DMS153 (cell line): ENCODE measurements around the gene HNRNPUL2.
"Not testable (repeated sequence)": the region's sequence is repeated elsewhere in the genome, so short reads cannot be mapped to it uniquely, and the experiment has no call there.

ENCODE experiments used
- DNase-seq: peaks from one replicate; lab custom pipeline; 2025; lab: John Stamatoyannopoulos, UW

The HNRNPUL2 gene

GRCh38 chr11:62727165-62727871 lies at the start of gene HNRNPUL2:
Gene HNRNPUL2, minus strand, starts transcription at chr11:62727457. Its CDS starts 301 bp downstream, at chr11:62727156.
- DNase-seq, result peak; percentile 98

- DNase-seq, result no peak
Measured at GRCh38 chr11:62775646-62776045, 48.4 kb upstream of the HNRNPUL2 start.

DNA sequence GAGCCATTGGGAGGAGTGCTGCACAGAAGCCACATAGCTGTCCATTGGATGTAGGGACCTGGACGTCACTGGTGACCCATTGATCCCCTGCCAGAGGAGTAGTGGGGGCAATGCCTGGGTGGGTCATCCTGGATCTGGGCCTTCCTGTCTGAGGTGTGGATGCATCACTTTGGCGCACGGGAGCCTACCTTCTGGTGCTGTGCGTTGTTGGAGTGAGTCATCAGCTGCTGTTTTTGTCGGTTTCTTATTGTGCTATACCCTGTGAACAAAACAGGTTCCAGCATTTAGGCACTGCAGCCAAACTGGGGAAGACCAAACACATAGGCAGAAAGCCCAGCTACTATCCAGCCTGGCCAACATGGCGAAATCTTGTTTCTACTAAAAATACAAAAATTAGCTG lies 47.1 kb upstream of the HNRNPUL2 start:
- no peak for DNase-seq

DNA sequence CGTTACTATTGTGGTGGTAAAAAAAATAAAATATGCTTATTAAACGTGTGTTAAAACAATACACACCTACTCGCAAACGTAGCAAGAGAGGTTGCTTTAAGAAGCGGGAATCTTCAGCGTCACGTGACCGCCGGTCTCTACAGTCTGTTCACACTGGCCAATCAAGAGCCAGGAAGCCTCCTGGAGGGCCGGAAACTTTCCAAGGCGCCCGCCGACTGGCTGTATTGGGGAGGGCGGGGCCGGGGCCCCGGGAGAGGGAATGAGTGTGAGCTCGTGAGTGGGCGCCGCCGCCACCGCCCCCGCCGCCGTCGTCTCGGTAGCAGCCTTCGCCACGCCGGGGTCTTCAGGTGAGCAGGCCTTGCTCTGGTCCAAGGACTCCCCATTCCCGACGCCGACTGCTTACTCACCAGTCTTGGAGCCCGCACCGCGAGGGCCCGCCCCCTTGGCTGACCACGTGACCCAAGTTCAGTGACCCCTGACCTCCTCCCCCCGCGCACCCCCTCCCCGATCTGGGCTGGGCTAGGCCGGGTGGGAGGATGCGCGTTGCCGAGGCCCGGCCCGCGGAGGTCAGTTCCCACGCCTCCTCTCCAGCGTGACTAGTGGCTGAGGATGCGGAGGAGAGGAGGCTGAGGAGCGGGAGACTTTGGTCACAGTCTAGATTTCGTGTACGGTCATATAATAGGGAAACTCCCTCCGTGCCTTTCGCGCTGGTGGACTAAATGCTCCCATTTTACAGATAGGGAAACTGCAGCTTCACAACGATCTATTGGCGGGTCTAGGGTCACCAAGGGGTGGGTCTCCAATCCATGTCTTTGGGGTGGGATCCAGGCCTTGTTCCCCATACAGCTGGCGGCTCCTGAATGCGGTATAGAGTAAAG lies 44.1 kb upstream of the HNRNPUL2 start, which contains the start of gene TAF6L:
TSS of gene TAF6L (plus strand) at position 253 of the 878 bp plus-strand sequence. CDS start 4,388 bp downstream, outside the sequence.
- peak; percentile 95 for DNase-seq

- DNase-seq, result peak; percentile 31
Measured at GRCh38 chr11:62770778-62771143, 43.5 kb upstream of the HNRNPUL2 start.

GRCh38 chr11:62760867-62761227 lies 33.6 kb upstream of the HNRNPUL2 start:
- not testable (repeated sequence) for DNase-seq

- no peak for DNase-seq
Measured at GRCh38 chr11:62757846-62758788, 30.9 kb upstream of the HNRNPUL2 start.

DNA sequence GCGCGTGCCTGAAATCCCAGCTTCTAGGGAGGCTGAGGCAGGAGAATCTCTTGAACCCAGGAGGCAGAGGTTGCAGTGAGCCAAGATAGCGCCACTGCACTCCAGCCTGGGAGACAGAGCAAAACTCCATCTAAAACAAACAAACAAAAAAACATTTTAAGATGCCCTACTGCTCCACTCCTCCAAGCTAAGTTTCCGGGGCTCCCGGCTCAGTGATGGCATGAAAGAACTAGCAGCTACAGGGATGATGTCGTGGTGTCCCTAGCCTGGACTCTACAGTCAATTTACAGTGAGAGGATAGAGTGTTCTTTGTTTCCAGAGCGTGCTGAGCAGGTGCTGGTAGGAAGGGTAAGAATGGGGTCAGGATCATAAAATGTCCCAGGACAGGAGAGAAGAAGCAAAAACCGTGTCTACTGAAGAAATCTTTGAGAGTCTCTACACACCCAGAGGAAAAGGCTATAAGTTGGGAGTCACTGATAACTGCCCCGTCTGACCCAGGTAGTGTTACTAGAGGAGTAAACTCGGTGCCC lies 27.9 kb upstream of the HNRNPUL2 start:
- no peak for DNase-seq

GRCh38 chr11:62753736-62754603 lies 26.7 kb upstream of the HNRNPUL2 start, which contains the start of gene ZBTB3:
Gene ZBTB3, minus strand, starts transcription at chr11:62754160. Its CDS starts 496 bp downstream, at chr11:62753664.
- peak; percentile 99 for DNase-seq

GRCh38 chr11:62752994-62753735 lies 25.9 kb upstream of the HNRNPUL2 start:
- DNase-seq, result no peak

- DNase-seq, result no peak
Measured at GRCh38 chr11:62752177-62752785, 25.0 kb upstream of the HNRNPUL2 start.

DNA sequence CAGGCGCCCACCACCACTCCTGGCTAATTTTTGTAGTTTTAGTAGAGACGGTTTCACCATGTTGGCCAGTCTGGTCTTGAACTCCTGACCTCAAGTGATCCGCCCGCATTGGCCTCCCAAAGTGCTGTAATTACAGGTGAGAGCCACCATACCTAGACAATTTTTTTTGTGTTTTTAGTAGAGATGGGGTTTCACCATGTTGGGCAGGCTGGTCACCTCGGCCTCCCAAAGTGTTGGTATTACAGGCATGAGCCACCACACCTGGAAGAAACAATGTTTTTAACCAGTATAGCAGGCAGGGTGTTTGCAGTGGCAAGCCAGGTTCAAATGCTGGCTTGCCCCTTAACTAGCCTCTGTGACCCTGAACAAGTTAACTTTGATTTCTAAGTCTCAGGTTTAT lies 22.7 kb upstream of the HNRNPUL2 start:
- DNase-seq, result not testable (repeated sequence)

- DNase-seq, result no peak
Measured at GRCh38 chr11:62747475-62748160, 20.4 kb upstream of the HNRNPUL2 start.

DNA sequence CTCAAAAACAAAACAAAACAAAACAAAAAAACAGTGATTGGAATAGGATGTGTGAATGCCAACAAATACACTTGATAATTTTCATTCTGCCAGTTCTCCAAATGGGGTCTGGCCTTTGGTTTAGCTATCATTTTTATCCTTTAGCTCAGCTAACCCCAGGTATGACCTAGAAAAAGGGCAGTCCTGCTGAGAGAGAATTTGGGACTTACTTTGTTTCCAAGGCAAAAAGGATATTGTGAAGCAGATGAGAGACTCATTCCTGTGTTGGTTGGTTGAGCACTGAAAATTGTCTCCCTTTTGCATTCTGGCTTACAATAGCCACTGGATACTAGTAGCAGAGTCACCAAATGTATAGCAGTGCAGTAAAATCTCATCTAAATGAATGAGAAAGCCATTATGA lies 9.9 kb upstream of the HNRNPUL2 start:
- DNase-seq, result no peak

DNA sequence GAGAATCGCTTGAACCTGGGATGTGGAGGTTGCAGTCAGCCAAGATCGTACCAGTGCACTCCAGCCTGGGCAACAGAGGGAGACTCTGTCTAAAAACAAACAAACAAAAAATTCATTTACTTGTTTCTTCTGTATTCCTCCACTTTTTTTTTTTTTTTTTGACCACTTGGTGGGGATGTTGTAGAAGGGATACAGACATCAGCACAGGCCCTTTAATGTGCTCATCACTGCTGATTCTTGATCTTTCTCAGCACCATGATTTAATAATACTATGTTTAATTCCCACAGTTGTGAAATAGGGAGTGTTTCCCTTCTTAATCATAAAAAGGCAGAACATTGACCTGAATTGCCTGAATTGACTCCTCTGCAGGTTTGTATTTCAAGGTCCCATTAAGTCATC lies 5.6 kb upstream of the HNRNPUL2 start:
- DNase-seq, result no peak

DNA sequence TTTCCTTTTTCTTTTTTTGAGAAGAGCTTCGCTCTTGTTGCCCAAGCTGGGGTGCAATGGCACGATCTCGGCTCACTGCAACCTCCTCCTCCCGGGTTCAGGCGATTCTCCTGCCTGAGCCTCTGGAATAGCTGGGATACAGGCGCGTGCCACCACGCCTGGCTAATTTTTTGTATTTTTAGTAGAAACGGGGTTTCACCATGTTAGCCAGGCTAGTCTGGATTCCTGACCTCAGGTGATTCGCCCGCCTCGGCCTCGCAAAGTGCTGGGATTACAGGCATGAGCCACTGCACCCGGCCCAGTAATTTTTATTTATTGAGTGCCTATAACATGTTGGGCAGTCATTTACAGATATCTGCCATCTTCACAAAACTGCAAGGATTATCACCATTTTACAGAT lies 2.8 kb upstream of the HNRNPUL2 start:
- DNase-seq, result not testable (repeated sequence)

DNA sequence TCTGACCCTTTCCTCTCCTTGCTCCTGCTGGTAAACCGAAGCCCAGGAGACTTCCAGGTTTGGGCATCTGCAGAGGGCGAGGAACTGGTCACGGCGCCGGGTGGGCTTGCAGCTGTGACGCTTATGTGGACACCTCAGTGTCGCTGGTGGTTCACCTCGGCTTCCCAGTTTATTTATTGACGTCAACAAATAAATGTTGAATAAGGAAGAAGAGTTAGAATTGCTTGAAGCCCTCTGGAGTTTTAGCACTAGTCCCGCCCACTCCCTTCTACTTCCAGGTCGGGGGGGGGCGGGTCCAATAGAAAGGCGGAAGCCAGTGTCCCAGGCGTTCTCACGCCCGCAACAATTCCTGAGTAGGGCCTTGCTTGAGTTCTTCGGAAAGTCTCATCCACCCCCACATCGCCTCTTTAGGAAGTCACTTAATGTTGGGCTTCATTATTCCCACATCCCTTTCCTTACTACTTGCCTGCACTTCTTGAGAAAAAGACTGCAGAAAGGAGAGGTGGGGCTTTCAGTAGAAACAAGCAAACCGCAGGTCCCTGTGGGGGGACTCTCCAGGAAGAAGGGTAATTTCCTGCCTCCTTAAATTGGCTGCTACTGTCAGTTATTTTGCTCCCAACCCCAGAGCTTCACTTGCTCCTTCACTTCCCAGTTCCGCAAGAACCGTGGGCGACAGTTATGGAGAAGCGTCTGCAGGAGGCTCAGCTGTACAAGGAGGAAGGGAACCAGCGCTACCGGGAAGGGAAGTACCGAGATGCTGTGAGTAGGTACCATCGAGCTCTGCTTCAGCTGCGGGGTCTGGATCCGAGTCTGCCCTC lies 1.1 kb upstream of the HNRNPUL2 start, which contains the start of gene TTC9C:
TSS of gene TTC9C (plus strand) at position 316 of the 818 bp plus-strand sequence. CDS start at position 679, 363 bp downstream.
- DNase-seq, result peak; percentile 45

DNA sequence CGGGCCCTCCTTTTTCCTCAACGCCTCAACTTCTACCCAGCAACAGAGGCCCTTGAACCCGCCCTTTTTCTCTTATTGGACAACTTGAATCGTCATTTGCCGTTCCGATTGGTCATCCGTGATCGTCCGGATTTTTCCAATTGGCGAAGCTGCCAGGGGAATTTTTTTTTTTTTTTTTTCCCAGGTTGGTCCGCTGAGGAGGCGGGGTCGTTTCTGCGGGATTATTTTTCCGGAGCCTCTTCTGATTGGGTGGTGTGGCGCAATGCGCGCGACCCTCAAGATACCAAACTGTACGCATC lies 564 bp upstream of the HNRNPUL2 start:
- peak; percentile 97 for DNase-seq
